HTERT RPE-1 (cell line): ENCODE data around the gene USP10.
"Not testable (repeated sequence)": the region's sequence is repeated elsewhere in the genome, so short reads cannot be mapped to it uniquely, and the experiment has no call there.

ENCODE experiments used
- in situ Hi-C: fragments of 300-500 bp; cut with MboI; formaldehyde crosslinking; loops from 4 replicates; pipeline ENCODE4 v1.14.3; 2020; ENCODE audit warnings: low sequenced_read_pairs

USP10 gene

DNA sequence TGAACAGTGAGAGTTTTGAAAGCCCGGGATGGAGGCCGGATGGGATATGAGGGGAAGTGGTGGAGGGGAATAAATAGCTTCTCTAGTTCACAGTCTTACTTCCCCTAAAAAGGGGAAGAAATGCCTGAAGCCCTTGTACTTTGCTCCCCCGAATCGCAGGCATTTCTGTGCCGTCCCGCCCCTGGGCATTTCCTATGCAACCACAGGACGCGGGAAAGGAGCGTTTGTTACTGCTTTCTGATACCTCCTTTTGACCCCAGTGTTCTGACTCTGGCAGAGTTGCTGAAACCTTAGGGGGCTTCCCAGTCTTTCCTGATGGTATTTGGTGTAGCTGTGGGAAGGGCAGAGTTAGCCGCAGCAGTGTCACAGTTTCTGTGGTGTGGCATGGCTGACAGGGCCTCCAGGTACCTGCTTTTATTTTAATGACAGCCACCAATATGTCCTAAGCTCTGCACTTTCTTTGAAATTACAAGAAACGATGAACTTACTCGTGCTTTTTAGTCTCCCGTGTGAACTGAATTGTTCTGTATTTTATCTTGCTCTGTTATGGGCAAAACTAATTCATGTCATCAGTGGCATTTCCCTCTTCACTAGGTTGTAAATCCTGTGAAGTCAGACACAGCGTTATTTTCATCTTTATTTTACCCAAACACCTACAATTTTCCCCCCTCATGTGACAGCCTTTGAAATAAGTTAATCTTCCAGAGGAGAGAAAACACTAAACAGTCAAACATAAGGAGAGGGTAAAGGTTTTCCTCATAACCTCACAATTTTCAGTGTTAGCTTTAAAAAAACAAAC lies 27.1 kb downstream of the USP10 start:
- in situ Hi-C loops, result no loop called here

DNA sequence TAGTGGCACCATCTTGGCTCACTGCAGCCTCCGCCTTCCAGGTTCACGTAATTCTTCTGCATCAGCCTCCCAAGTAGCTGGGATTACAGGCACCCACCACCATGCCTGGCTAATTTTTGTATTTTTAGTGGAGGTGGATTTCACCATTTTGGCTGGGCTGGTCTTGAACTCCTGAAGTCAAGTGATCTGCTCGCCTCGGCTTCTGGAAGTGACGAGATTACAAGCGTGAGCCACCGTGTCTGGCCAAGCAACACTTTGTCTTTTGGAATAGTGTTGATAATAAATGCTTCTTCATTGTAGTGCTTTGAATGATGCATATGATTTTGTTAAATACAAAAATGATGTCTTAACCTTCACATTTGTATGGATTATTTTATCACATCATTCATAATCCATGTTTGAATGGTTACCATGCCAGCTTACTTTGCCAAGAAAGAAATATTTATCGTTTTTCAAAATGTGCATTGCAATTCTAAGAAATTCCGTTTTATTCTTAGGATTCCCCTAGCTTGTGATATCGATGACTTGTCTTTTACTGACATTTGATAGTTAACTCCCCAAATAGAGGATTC lies 29.1 kb downstream of the USP10 start:
- in situ Hi-C loops, result no loop called here

DNA sequence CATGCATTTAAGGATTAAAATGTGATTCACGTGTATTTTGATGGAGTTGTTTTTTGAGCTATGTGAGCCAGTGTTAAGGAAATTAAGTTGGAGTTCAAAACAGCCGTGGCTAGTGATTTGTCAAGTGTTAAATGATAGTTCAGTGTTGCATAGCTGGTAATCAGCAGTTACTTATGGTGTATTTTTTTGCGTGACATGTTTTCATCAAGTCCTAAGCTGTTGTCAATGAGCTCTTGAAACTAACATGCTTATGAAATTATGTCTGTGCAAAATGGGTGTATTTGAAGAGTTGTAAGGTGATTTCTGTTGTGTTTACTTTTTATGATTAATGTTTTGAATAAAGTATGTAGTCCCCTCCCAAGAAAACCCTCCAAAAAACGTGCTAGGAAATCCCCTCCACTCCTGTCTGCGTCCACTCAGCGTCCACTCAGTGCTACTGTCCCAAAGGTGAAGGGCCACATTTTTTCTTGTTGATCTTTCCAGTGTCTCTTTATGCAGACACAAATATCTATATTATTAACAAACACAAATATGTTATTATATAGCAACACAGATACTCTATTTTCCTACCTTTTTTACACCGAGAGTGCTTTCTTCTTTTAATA lies 30.0 kb downstream of the USP10 start:
- in situ Hi-C loops, result no loop called here

DNA sequence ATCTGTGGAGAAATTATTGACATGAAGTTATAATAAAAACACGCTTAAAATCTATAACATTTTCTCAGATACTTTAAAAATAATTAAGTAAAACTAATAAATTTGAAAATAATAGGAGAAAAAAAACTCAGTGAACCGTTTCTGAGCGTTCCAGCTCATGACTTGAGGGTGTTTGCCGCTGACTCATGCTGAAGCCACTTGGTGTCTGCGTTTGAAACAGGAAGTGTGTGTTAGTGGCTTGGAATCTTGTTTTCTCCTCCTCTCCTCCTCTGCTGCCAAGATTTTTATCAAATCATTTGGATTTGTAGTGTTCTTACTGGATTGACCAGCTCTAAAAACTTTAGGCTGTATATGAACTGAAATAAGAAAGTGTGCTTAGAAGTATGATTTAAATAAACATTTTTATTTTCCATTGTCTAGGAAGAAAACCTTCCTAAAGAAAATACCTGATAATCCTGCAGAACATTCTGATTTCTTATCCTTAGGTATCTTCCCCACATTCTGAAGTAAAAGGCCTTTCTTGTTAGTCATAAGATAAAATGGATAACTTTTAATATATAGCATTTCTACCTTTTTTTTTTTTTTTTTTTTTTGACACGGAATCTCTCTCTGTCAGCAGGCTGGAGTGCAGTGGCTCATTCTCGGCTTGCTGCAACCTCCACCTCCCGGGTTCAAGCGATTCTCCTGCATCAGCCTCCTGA lies 30.8 kb downstream of the USP10 start:
- in situ Hi-C loops, result no loop called here

DNA sequence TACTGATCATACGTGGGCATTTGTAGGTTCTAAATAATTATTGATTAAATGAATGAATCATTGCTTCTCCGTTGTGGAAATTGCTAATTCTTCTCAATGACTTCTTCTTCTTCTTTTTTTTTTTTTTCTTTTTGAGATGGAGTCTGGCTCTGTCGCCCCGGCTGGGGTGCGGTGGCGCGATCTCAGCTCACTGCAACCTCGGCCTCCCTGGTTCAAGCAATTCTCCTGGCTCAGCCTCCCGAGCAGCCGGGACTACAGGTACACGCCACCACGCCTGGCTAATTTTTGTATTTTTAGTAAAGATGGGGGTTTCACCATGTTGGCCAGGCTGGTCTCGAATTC lies 32.5 kb downstream of the USP10 start:
- in situ Hi-C loops, result not testable (repeated sequence)

DNA sequence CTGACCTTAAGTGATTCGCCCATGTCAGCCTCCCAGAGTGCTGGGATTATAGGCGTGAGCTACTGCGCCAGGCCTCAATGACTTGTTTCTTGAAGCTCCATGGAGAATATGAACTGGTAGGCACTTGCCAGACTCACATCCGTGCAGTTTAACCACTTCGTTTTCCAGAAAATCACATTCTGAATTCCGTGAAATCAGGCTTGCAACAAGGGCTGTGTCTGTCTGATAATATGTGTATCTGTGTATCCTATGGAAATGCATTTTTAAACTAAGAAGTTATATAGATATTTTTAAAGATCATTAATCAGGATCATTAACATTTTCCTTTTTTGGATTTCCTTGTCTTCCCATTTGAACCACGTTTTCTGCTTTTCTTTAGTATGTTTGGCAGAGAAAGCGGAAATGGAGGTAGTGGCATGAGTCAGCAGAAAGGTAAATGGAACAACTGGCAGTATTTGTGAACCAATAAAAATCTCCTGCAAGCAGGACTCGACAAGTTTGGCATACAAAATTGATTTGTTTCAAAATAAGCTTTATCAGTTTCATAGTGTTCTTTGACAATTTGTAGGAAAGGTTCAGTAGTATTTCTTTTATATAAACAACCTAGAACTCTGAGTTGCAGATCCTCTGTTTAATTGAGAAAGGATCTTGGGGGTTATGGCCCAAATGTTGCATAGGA lies 33.0 kb downstream of the USP10 start:
- in situ Hi-C loops, result no loop called here

DNA sequence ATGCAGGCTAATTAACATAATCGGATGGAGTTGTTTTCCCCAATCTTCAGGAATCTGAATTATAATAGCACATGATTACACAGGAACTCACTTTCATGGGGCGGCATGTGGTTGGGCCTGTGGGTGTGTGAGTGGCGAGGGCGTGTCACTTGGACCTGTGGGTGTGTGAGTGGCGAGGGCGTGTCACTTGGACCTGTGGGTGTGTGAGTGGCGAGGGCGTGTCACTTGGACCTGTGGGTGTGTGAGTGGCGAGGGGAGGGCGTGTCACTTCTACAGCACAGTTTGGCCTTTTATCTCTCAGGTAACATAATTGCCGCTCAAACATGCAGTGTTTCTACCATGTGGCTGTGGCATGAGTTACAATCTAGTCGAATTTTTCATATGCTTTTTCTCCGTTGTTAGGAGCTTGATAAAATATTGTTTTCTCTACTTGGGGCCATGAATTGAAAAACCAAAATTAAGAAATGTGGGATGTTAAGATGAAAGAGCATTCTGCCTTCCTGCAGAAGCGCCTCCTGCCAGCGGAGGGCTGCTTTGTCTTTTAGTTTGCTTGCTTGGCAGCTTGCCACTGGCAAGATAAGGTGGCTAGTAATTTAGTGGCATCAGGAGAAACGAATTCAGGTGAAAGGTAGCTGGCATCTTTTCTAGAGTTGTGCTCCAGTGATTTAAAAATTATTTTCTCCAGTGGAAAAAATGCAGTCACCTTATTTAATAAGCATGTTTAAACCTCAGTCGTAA lies 36.2 kb downstream of the USP10 start:
- in situ Hi-C loops, result no loop called here

DNA sequence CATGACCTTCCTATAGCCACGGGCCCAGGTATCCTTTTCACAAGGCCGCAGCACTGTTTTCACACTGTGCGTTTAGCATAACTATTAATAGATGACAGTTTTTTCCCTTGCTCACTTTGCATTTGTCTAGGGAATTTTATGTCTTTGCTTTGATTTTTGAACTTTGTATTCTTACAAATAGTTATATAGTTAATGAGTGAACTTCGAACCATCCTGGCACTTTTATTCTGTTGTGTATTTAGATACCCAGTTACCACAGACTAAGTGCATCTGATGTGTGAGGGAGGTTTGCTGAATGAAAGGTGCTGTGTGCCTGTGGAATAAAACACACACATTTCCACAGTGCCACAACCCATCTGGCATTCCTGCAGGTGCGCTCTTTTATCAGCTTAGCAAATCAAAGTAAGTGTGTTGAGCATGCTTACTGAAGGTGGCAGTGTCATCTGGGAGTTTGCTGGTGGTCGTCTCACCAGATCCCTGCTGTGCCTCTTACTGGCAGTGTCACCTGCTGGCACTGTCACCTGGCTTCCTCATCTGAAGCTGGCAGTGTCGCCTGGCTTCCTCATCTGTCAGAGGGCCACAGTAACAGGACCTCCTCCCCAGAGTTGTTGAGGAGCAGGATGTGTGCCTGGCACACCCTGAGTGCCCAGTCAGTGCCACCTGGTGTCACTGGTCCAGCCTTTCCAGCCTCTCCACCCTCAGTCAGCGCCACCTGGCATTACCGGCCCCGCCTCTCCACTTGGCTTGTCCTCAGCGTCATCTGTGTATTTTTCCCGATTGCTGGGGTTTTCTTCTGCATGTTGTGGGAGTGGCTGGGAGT lies 37.6 kb downstream of the USP10 start:
- in situ Hi-C loops, result no loop called here

DNA sequence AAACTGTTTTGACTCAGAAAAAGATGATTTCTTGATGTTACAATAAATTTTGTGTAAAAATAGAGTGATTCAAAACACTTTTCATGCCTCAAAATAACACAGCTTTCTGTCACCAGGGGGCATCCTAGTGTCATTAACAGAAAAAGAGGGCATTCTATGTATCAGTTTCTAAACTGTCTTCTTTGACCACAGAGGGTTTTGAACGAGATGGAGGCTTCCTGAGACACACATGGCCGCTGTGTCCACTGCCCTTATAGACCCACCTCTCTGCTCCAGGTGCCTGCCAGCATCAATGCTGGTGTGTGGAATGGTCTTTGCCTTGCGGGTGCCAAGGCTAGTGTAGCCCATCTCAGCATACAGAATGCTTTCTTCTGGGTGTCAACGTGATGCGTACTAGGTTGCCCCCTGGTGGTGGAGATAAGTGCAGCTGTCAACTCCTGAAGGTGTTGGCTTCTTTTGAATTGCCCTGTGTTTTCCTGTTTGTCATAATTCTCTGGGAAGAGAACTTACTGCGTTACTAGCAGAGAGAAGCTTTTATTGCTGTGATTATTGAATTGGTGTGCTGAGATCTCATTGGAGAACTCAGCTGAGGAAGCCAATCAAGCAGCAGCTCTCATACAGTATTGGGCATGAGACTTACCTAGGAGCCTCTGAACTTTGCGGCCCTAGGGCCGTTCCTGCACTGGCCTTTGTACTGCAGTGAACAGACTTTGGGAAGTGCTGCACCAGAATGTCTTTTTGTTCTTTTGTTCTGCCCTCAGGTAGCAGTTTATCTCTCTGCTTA lies 38.6 kb downstream of the USP10 start:
- in situ Hi-C loops, result no loop called here

DNA sequence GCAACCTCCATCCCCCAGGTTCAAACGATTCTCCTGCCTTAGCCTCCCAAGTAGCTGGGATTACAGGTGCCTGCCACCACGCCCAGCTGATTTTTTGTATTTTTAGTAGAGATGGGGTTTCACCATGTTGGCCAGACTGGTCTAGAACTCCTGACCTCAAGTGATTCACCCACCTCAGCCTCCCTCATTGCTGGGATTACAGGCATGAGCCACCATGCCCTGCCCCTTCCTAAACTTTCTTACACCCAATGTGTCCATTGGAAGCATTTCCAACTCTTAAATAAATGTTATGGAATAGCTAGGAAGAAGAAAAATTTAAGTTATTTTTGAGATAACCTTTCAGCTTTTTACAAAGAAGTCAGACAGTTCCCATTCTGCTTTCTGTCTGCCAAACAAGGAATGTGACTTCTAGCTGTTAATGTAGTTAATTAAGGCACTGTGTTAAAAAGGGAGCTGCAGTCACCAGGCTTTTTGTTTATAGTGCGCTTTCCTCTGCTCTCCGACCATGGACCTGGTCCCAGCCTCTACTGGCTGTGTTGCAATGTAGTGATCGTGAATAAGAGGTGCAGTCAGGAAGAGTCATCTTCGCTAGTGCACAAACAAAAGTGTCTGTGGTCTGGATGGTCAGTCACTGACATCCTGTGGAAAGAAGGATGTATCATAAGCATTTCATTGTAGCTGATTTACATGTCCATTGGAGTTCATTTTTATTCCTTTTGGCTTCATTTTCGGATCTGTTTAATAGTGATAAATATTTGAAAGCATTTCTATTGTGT lies 39.7 kb downstream of the USP10 start:
- in situ Hi-C loops, result no loop called here

DNA sequence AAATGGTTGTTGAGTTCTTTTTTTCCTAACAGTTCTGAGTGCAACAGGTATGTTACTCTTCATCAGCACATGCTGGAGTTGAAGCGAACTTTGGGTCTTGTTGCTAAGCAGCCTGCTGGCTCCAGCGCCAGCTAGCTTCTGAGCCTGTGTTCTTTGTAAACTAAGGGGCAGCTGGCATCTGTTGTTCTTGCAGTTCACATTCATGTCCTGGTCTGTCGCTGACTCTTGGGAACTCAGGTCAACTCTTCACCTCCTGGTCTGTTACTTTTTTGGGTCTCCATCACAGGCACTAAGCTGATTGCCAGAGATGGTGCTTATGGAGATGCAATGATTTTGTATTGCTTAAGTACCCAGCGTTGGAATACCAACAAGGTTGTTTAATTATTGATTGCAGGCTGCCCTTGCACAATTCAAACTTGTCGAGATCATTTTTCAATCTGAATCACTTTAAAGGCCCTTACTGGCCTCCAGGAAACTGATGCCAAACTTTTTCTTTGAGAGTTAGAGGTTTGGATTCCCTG lies 40.9 kb downstream of the USP10 start:
- in situ Hi-C loops, result no loop called here

DNA sequence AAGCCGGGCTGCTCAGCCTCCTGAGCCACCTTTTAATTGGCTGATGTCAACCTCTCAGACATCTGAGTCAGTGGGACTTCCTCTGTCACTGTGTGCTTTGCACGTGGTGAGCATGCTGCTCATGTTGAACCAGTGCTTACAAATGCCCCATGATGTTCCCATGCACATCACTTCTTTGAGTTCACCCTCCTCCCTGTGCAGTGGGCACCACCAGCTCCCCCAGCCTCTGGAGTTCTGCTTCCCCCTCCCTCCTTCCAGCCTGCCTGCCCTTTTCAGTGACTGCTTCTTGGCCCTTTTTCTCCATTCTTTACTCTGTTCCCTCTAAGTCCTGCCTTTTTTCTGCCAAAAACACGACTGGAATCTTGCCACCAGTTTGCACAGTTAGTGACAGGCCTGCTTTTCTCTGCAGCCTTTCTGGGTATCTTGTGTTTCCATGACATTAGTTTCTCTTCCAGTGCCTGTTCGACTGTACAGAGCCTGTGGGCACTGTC lies 41.6 kb downstream of the USP10 start:
- in situ Hi-C loops, result no loop called here

DNA sequence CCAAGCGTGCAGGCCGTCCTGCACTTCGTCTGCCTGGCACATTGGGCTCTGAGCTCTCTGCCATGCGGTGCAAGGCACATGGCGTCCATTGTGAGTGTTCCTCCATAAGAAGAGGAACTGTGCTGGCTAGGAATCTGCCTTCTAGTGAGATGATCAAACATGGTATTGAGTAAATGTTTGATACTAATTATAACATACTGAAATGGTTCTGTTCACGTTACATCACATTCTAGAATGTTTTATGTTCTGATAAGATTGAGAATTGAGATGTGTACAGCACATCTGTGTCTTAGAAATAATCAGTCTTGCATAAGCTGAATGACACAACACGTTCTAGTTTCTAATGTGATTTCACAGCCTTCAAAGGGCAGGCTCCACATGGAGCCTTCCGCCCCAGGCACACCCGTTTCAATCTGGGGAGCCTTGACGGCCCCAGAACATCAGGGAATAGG lies 42.9 kb downstream of the USP10 start:
- in situ Hi-C loops, result no loop called here

DNA sequence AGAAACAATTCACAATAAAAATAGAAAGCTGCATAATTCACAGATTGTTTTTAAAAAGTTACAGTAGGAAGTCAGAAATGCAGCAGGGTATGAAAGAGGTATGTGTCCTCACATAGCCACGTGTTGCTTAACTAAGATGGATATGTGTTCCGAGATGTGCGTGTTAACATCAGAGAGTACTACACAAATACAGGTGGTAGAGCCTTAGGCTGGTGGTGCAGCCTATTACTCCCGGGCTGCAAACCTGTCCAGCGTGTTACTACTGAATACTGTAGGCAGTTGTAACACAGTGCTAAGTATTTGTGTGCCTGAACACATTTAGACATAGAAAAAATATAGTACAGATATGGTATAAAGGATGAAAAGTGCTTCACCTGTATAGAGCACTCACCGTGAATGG lies 46.4 kb downstream of the USP10 start:
- in situ Hi-C loops, result no loop called here

DNA sequence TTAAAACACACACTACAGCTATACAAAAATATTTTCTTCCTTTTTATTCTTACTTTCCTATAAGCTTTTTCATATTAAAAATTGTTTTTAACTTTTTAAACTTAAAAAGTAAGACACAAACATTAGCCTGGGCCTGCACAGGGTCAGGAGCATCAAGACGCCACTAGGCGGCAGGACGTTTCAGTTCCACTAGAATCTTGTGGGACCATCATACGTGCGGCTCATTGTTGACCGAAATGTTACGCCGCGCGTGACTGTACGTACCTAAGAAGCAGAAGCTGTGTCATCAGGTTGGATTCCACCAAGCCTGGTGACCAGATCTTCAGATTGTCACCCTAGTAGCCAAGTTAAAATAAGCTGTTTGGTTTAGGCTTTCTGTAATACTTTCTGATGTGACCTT lies 47.1 kb downstream of the USP10 start:
- in situ Hi-C loops, result no loop called here

DNA sequence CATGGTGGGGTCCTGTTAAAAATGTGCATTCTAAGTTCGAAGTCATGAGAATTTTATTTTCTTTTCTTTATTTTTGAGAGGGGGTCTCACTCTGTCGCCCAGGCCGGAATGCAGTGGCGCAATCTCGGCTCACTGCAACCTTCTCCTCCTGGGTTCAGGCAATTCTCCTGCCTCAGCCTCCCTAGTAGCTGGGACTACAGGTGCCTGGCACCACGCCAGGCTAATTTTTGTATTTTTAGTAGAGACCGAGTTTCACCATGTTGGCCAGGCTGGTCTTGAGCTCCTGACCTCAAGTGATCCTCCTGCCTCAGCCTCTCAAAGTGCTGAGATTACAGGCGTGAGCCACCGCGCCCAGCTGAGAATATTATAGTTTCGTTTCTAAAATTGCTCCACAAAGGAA lies 48.4 kb downstream of the USP10 start:
- in situ Hi-C loops, result not testable (repeated sequence)

DNA sequence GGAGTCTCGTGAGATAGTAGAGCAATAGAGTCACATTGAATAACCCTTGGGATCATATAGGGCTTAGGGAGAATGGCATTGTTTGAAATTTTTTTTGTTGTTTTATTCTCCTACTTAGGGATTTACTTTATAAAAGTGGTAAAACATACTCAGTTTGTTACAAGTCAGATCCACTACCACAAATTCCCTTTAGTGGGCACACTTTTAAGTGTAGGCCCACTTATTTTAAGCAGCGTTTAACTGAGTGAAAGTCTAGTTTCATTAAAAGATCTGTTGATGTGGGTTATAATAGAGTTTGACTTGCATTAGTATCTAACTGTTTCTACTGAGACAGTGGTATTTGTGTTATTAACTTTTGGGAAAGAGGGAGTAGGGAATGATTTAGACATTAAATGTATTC lies 49.3 kb downstream of the USP10 start:
- in situ Hi-C loops, result no loop called here

DNA sequence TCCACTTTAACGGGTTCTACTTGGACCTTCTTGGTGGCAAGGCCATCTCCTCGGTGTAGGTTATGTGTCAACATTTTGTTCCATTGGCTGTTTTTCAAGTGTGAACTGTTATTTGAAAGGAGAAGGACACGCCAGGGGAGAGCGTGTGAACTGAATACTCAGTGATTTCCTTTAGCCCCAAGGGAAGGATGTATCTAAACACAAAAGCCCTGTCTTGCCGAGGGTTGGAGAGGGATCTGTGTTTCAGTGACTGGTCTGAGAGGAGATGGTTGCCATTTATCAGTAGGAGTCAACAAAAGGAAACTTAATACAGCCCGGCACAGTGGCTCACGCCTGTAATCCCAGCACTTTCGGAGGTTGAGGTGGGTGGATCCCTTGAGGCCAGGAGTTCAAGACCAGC lies 50.0 kb downstream of the USP10 start:
- in situ Hi-C loops, result loop anchor here (25.0 kb wide), 1 partner anchor 187 kb away; no protein-coding TSS in a partner anchor
